Measurements from ENCODE around the gene METTL6.
"Not testable (repeated sequence)": the region's sequence is repeated elsewhere in the genome, so short reads cannot be mapped to it uniquely, and the experiment has no call there.

The METTL6 gene

DNA sequence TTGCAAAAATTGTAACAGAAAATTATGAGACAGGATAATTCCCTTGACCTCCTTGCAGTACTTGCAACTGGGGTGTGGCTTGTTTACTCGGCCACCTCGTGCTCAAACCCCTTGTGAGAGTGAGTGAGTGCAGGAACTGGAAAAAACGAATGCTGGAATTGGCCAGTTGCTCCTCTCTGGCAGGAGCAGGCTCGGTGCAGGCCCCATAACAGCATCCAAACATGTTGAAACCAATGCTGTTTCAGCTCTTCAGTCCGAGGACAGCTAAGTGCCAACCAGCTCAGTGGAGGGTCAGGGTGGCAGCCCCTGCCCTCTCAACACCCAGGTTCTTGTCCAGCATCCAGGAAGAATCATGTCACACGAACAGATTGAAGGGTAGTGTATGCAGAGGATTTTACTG, 36.9 kb downstream of the METTL6 start:
- H3K9ac ChIP-seq (ENCODE audit: low read length in 5 of 5), result no peak overlapping the region
- peak overlapping the region; percentile 23 for H3K27ac ChIP-seq (ENCODE audit: low read depth, low read length)

DNA sequence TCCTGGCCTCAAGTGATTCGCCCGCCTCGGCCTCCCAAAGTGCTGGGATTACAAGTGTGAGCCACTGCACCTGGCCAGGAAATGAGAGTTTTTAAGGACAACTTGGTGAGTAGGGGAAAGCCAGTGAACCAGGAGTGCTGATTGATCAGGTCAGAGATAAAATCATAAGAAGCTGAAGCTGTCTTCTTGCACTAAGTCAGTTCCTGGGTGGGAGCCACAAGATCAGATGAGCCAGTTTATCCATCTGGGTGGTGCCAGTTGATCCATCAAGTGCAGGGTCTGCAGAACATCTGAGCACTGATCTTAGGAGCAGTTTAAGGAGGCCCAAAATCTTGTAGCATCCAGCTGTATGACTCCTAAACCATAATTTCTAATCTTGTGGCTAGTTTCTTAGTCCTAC, 39.0 kb downstream of the METTL6 start:
- Histone ChIP-seq H3K9me3 (ENCODE audit: control insufficient read depth in 5 of 5, low read length in 5 of 5) (peaks cover 4 to 11% (median 5%) of the 10 kb centered on the region in 5 donors), H3K4me1 (ENCODE audit: control insufficient read depth in 5 of 5, insufficient read depth in 5 of 5, low read length in 5 of 5) (peaks cover 0 to 32% (median 14%) of the 10 kb centered on the region in 5 donors), H3K9ac (ENCODE audit: low read length in 5 of 5) (peak overlapping the region in 1 of 5 donors; percentile 4)
- not testable (repeated sequence) for H3K27me3 ChIP-seq (ENCODE audit: control insufficient read depth in 5 of 5, insufficient read depth in 4 of 5, low read length in 5 of 5); H3K27ac ChIP-seq (ENCODE audit: low read depth, low read length); H3K4me3 ChIP-seq (ENCODE audit: low read depth in 1 of 5, low read length in 5 of 5); H3K36me3 ChIP-seq (ENCODE audit: control insufficient read depth in 5 of 5, insufficient read depth in 5 of 5, low read length in 5 of 5)

More for the DNA sequence above, 36.9 kb downstream of the METTL6 start:
- no peaks in the 10 kb centered on the region for H3K27me3 ChIP-seq (ENCODE audit: control insufficient read depth in 5 of 5, insufficient read depth in 4 of 5, low read length in 5 of 5)
- H3K36me3 ChIP-seq (ENCODE audit: control insufficient read depth in 5 of 5, insufficient read depth in 5 of 5, low read length in 5 of 5), result no peaks in the 10 kb centered on the region
- peaks cover 0 to 23% (median 8%) of the 10 kb centered on the region in 5 donors for H3K4me1 ChIP-seq (ENCODE audit: control insufficient read depth in 5 of 5, insufficient read depth in 5 of 5, low read length in 5 of 5)
- peaks cover 4 to 11% (median 5%) of the 10 kb centered on the region in 5 donors for H3K9me3 ChIP-seq (ENCODE audit: control insufficient read depth in 5 of 5, low read length in 5 of 5)
- H3K4me3 ChIP-seq (ENCODE audit: low read depth in 1 of 5, low read length in 5 of 5), result no peak overlapping the region

DNA sequence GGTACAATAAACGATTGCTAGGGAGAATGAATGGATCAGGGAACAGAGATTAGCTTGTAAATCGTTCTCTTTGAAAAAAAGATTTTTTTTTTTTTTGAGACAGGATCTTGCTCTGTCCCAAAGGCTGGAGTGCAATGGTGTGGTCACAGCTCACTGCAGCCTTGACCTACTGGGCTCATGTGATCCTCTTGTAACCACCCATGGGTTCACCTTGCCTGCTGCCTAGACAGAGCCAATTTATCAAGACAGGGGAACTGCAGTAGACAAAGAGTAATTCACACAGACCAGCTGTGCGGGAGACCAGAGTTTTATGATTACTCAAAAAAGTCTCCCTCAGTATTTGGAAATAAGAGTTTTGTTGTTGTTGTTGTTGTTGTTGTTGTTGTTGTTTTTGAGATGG, 39.6 kb downstream of the METTL6 start:
- H3K9me3 ChIP-seq (ENCODE audit: control insufficient read depth in 5 of 5, low read length in 5 of 5), result peaks cover 4 to 11% (median 5%) of the 10 kb centered on the region in 5 donors
- peaks cover 0 to 32% (median 16%) of the 10 kb centered on the region in 5 donors for H3K4me1 ChIP-seq (ENCODE audit: control insufficient read depth in 5 of 5, insufficient read depth in 5 of 5, low read length in 5 of 5)
- H3K27me3 ChIP-seq (ENCODE audit: control insufficient read depth in 5 of 5, insufficient read depth in 4 of 5, low read length in 5 of 5), result no peaks in the 10 kb centered on the region
- no peak overlapping the region for H3K9ac ChIP-seq (ENCODE audit: low read length in 5 of 5)
- no peaks in the 10 kb centered on the region for H3K36me3 ChIP-seq (ENCODE audit: control insufficient read depth in 5 of 5, insufficient read depth in 5 of 5, low read length in 5 of 5)
- H3K27ac ChIP-seq (ENCODE audit: low read depth, low read length), result peak overlapping the region; percentile 46
- no peak overlapping the region for H3K4me3 ChIP-seq (ENCODE audit: low read depth in 1 of 5, low read length in 5 of 5)

- H3K27me3 ChIP-seq (ENCODE audit: control insufficient read depth in 5 of 5, insufficient read depth in 4 of 5, low read length in 5 of 5), result no peaks in the 10 kb centered on the region
These were observed 40.2 kb downstream of the METTL6 start for GRCh38 chr3:15387171-15387581.

GRCh38 chr3:15386654-15386955, 40.7 kb downstream of the METTL6 start:
- not testable (repeated sequence) for H3K36me3 ChIP-seq (ENCODE audit: control insufficient read depth in 5 of 5, insufficient read depth in 5 of 5, low read length in 5 of 5); H3K27me3 ChIP-seq (ENCODE audit: control insufficient read depth in 5 of 5, insufficient read depth in 4 of 5, low read length in 5 of 5); H3K4me3 ChIP-seq (ENCODE audit: low read depth in 1 of 5, low read length in 5 of 5); H3K9ac ChIP-seq (ENCODE audit: low read length in 5 of 5)
- Histone ChIP-seq H3K4me1 (ENCODE audit: control insufficient read depth in 5 of 5, insufficient read depth in 5 of 5, low read length in 5 of 5) (peaks cover 0 to 32% (median 17%) of the 10 kb centered on the region in 5 donors), H3K9me3 (ENCODE audit: control insufficient read depth in 5 of 5, low read length in 5 of 5) (peaks cover 4 to 11% (median 5%) of the 10 kb centered on the region in 5 donors), H3K27ac (ENCODE audit: low read depth, low read length) (peak overlapping the region; percentile 46)

More at GRCh38 chr3:15387171-15387581, 40.2 kb downstream of the METTL6 start:
- Histone ChIP-seq H3K9me3 (ENCODE audit: control insufficient read depth in 5 of 5, low read length in 5 of 5) (peaks cover 4 to 11% (median 5%) of the 10 kb centered on the region in 5 donors), H3K36me3 (ENCODE audit: control insufficient read depth in 5 of 5, insufficient read depth in 5 of 5, low read length in 5 of 5) (no peaks in the 10 kb centered on the region), H3K4me1 (ENCODE audit: control insufficient read depth in 5 of 5, insufficient read depth in 5 of 5, low read length in 5 of 5) (peaks cover 0 to 32% (median 17%) of the 10 kb centered on the region in 5 donors), H3K9ac (ENCODE audit: low read length in 5 of 5) (no peak overlapping the region), H3K27ac (ENCODE audit: low read depth, low read length) (peak overlapping the region; percentile 46), H3K4me3 (ENCODE audit: low read depth in 1 of 5, low read length in 5 of 5) (no peak overlapping the region)

DNA sequence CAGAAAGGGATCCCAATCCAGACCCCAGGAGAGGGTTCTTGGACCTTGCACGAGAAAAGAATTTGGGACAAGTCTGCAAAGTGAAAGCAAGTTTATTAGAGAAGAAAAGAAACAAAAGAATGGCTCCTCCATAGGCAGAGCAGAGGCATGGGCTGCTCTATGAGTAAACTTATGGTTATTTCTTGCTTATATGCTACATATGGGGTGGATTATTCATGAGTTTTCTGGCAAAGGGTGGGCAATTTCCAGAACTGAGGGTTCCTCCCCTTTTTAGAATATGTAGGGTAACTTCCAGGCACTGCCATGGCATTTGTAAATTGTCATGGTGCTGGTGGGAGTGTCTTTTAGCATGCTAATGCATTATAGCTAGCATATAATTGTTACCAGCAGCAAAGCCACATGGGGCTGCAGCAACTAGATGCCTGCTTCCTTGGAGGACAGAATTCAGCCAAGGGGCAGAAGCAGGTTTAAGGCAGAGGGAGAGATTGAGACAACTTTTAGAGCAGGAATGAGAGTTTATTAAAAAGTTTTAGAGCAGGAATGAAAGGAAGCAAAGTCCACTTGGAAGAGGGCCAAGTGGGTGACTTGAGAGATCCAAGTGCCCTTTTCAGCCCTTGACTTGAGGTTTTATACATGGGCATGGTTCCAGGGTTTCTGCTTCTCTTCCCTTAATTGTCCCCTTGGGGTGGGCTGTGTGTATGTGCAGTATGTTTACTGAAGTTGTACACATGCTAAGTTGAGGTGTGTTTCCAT, 41.3 kb downstream of the METTL6 start:
- Histone ChIP-seq H3K9ac (ENCODE audit: low read length in 5 of 5) (no peak overlapping the region), H3K4me3 (ENCODE audit: low read depth in 1 of 5, low read length in 5 of 5) (no peak overlapping the region), H3K27ac (ENCODE audit: low read depth, low read length) (no peak overlapping the region), H3K36me3 (ENCODE audit: control insufficient read depth in 5 of 5, insufficient read depth in 5 of 5, low read length in 5 of 5) (no peaks in the 10 kb centered on the region), H3K27me3 (ENCODE audit: control insufficient read depth in 5 of 5, insufficient read depth in 4 of 5, low read length in 5 of 5) (no peaks in the 10 kb centered on the region), H3K4me1 (ENCODE audit: control insufficient read depth in 5 of 5, insufficient read depth in 5 of 5, low read length in 5 of 5) (peaks cover 0 to 32% (median 17%) of the 10 kb centered on the region in 5 donors), H3K9me3 (ENCODE audit: control insufficient read depth in 5 of 5, low read length in 5 of 5) (peaks cover 4 to 11% (median 5%) of the 10 kb centered on the region in 5 donors)

- Histone ChIP-seq H3K9me3 (ENCODE audit: control insufficient read depth in 5 of 5, low read length in 5 of 5) (peaks cover 4 to 11% (median 5%) of the 10 kb centered on the region in 5 donors), H3K4me1 (ENCODE audit: control insufficient read depth in 5 of 5, insufficient read depth in 5 of 5, low read length in 5 of 5) (peaks cover 0 to 30% (median 14%) of the 10 kb centered on the region in 5 donors)
- not testable (repeated sequence) for H3K9ac ChIP-seq (ENCODE audit: low read length in 5 of 5); H3K4me3 ChIP-seq (ENCODE audit: low read depth in 1 of 5, low read length in 5 of 5); H3K27me3 ChIP-seq (ENCODE audit: control insufficient read depth in 5 of 5, insufficient read depth in 4 of 5, low read length in 5 of 5); H3K27ac ChIP-seq (ENCODE audit: low read depth, low read length); H3K36me3 ChIP-seq (ENCODE audit: control insufficient read depth in 5 of 5, insufficient read depth in 5 of 5, low read length in 5 of 5)
These were observed 42.1 kb downstream of the METTL6 start for GRCh38 chr3:15385238-15385695.

GRCh38 chr3:15384510-15385237, 42.7 kb downstream of the METTL6 start:
- Histone ChIP-seq H3K36me3 (ENCODE audit: control insufficient read depth in 5 of 5, insufficient read depth in 5 of 5, low read length in 5 of 5) (no peaks in the 10 kb centered on the region), H3K27ac (ENCODE audit: low read depth, low read length) (no peak overlapping the region)

DNA sequence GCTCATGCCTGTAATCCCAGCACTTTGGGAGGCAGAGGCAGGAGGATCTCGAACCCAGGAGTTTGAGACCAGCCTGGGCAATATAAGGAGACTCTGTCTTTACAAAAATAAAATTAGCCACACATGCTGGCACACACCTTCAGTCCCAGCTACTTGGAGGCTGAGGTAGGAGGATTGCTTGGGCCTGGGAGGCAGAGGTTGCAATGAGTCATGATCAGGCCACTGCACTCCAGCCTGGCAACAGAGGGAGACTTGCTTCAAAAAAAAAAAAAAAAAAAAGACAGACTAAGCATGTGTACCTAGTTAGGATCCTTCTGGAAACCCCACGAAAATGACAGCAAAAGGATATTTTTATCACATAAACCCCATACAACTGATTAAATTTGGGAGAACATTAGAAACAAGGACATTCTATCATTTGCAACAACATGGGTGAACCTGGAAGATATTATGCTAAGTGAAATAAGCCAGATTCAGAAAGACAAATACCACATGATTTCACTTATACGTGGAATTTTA, 44.9 kb downstream of the METTL6 start:
- no peak overlapping the region for H3K27ac ChIP-seq (ENCODE audit: low read depth, low read length)
- peaks cover 0 to 27% (median 19%) of the 10 kb centered on the region in 5 donors for H3K4me1 ChIP-seq (ENCODE audit: control insufficient read depth in 5 of 5, insufficient read depth in 5 of 5, low read length in 5 of 5)
- H3K27me3 ChIP-seq (ENCODE audit: control insufficient read depth in 5 of 5, insufficient read depth in 4 of 5, low read length in 5 of 5), result no peaks in the 10 kb centered on the region
- H3K4me3 ChIP-seq (ENCODE audit: low read depth in 1 of 5, low read length in 5 of 5), result no peak overlapping the region
- no peak overlapping the region for H3K9ac ChIP-seq (ENCODE audit: low read length in 5 of 5)
- H3K9me3 ChIP-seq (ENCODE audit: control insufficient read depth in 5 of 5, low read length in 5 of 5), result peaks cover 4 to 11% (median 5%) of the 10 kb centered on the region in 5 donors
- no peaks in the 10 kb centered on the region for H3K36me3 ChIP-seq (ENCODE audit: control insufficient read depth in 5 of 5, insufficient read depth in 5 of 5, low read length in 5 of 5)

More at GRCh38 chr3:15384510-15385237, 42.7 kb downstream of the METTL6 start:
- Histone ChIP-seq H3K9ac (ENCODE audit: low read length in 5 of 5) (no peak overlapping the region), H3K4me3 (ENCODE audit: low read depth in 1 of 5, low read length in 5 of 5) (no peak overlapping the region), H3K4me1 (ENCODE audit: control insufficient read depth in 5 of 5, insufficient read depth in 5 of 5, low read length in 5 of 5) (peaks cover 0 to 27% (median 13%) of the 10 kb centered on the region in 5 donors), H3K27me3 (ENCODE audit: control insufficient read depth in 5 of 5, insufficient read depth in 4 of 5, low read length in 5 of 5) (no peaks in the 10 kb centered on the region), H3K9me3 (ENCODE audit: control insufficient read depth in 5 of 5, low read length in 5 of 5) (peaks cover 4 to 11% (median 5%) of the 10 kb centered on the region in 5 donors)
